HG02798 (cell line): ENCODE results near the gene BMPER.

Source experiments
- ATAC-seq: cut with Tn5 transposase; IDR thresholded peaks from one replicate; pipeline ENCODE4 v1.9.1; 2021; ENCODE audit warnings: mild to moderate bottlenecking; ENCODE audit not compliant: unreplicated experiment, poor library complexity

The BMPER gene

DNA sequence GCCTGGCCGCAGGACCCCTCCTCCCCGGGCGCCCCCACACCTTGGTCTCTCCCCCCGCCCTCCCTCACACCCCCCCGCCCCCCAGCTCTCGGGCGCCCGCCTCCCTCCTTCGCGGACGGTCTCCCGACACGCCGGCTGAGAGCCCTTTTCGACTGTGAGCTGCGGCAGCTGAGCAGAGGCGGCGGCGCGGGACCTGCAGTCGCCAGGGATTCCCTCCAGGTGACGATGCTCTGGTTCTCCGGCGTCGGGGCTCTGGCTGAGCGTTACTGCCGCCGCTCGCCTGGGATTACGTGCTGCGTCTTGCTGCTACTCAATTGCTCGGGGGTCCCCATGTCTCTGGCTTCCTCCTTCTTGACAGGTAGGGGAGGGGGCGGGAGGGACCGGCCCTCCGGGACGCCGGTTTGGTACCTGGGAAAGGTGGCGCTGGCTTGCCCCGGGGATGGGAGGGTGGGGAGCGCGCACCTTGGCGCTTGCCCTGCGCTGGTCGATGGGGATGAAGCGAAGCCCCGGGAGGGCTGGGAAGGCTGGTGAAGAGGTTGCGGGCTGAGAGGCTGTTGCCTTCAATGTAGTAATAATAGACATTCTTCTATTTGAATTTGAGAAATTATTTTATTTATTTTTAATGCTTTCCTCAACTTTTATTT lies at the start of gene BMPER:
BMPER (plus strand) TSS at position 151 of the 644 bp plus-strand sequence; CDS start at position 226, 75 bp downstream.
- ATAC-seq = no peak

GRCh38 chr7:33861947-33862346 lies 43.4 kb upstream of the BMPER start:
- no peak for ATAC-seq

DNA sequence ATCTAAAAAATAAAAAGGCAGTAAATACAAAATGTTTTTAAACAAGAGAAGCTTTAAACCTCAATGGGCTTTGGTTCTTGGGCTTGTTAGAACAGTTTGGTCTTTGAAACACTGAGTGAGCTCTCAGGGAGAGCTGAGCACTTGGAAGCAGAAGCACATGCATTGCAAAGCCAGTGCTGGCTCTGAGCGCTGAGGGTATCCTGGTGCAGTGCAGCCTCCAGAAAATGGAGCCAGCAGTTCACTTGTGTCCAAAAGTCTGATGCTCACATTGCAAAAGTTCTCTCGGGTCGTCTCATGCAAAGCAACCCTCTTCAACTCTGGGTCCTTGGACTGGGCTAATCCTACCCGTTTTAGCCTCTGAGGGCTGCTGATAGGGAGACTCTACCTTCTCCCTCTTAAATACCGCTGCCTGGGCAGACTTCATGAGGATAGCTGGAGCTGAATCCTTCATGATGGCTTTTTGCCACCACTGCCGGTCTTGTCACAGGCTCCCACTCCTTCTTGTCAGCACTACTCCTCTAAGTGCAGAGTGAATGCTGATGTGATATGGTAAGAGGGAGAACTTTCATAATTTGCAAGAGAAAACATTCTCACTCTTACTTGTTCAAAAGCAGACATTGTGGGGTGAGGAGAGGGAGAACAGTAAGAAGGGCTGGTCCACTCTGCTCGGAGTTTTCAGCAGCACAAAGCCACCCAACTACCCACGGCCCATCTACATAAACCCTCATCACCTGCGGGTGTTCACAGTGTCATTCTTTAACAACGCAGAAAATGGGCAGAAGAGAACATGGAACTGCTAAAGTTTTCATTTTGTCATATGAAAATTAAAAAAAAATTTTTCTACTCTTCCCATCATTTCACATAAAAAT lies 42.2 kb upstream of the BMPER start:
- no peak for ATAC-seq

DNA sequence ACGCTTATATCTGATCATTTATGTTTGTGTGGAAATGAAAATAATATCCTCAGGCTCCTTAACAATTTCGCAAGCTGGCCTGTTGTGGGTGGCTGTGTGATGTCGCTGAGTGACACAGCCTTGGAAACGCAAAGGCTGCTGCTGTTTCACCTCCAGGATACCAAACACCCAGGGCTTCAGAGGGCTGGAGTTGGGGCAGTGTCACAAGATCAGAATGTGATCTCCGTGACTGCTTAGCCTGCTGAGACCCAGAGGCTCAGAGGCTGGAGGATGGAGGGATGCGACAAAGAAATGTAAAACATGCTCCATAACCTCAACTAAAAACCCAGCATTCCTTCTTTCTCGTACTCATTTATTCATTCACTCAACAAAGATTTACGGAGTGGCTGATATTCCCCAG lies 37.2 kb upstream of the BMPER start:
- ATAC-seq = no peak

GRCh38 chr7:33869176-33869575 lies 36.2 kb upstream of the BMPER start:
- ATAC-seq = no peak

- ATAC-seq = no peak
Measured at GRCh38 chr7:33870120-33870519, 35.2 kb upstream of the BMPER start.

DNA sequence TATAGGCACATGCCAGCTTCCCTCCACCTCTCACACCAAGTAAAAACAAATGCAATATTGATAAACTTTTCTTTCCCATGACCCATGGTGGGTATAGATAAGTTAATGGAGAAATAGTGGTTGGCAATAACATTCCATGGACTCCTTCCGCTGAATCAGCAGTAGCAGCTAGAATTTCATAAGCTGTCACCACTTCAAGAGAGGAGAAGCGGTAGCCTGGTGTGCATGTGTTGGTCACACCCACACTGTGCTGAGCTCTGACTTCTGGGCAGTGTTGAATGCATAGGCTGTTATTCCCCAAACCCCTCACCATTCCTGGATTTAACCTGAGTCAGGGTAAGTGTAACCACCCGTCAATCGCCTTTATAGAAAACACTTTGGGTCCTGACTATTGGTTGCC lies 32.5 kb upstream of the BMPER start:
- ATAC-seq = no peak

DNA sequence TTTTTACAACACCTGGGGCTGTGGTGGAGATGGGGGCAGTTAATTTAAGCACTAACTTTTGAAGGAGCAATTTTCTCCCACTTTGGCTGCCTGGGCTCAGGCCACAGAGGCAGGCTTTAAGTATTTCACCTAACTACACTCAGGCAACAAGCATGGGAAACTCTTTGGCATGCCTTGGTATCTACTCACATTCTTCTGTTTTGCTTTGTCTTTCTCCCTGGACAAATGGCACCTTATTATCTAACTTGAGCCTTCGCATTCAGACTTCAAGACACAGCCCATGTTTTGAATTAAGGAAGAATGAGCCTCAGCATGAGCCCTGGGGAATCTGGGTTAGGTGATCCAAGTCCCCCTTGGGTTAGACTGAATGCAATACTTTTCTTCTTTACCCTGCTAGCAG lies 31.8 kb upstream of the BMPER start:
- no peak for ATAC-seq

DNA sequence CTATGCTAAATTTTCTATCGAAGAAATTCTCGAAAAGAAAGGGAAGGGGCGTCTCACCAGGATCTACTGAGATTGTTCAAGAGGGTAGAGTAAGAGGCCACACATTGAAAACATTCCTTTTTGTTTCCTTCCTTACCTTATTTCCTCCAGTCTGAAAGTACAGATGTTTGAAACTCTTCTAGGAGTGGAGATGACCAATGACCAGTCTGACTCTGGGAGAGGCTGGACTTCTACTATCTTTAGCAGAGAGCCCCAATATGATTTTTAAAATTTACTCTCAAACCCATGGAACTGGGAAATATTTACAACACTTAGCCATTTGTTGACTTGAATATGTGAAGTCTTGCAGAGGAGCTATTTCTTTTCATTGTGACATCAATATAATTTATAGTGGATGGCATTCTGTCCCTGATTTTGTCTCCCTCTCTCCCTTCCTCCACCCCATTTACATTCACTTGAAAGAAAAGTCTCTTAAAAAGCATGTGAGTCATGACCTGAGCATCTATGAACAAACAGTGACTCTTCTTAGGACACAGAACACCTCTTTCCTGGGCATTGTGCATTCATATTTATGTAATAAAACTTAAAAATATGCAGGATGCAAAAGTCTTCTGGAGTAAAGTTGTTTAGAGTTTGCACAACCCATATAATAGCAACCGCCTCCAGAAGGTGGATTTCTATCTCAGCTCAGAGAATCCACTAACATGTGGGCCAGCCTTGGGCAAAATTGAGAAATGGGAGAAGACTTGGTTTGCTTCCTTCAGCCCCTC lies 31.2 kb upstream of the BMPER start:
- no peak for ATAC-seq

GRCh38 chr7:33874943-33875342 lies 30.4 kb upstream of the BMPER start:
- ATAC-seq = no peak

GRCh38 chr7:33876596-33877274 lies 28.6 kb upstream of the BMPER start:
- ATAC-seq = no peak

- no peak for ATAC-seq
Measured at GRCh38 chr7:33880787-33881186, 24.6 kb upstream of the BMPER start.

DNA sequence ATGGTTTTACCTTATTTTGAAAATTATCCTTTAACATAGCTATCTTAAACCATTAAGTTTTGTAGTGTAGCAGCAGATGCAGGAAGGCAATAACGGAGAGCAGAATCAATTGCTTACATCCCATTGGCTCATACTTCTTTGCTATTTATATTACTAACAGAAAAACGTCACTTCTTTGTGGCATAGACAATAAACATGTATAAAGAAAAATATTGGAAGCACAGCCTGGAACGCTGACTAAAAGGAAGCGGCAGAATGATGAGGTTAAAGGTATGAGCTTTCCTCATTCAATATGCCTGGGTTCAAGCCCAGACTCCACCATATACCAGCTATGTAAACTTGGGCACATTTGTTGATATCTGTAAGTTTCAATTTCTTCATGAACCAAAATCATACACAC lies 24.0 kb upstream of the BMPER start:
- no peak for ATAC-seq

DNA sequence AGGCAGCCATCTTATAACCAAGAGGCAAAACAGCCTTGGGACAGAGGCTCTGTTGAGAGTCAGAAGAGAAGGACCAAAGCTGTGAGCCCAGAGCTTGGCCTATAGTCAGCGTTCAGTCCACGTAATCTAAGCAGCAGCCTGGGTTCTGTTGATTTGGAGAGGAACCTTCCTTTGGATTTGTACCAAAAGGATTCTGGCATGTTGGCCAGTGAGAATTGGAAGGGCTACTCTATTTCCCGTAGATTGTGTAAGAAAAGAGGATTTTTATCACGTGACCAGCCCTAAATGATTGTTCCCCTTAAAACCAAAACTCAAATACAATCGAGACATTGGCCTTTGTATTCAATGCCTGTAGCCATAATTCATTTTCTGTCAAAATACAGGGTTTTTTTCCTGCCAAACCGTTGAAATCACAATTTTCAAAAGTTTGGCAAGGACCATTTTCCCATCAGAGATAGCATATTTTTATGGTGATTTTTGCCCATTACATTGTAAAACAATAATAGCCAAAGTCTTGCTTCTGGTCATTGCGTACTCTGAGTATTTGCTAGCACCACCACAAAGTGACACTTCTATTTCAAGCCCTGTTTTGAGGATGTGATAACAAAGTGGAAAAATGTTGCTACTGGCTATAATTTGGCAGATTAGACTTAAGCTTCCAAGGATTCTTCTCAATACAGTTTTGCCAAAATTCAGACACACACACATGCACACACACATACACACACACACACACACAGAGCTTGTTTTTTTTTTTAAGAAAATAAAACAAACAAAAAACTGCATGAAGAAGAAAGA lies 23.1 kb upstream of the BMPER start:
- ATAC-seq = no peak

- ATAC-seq = no peak
Measured at GRCh38 chr7:33882950-33883670, 22.2 kb upstream of the BMPER start.

DNA sequence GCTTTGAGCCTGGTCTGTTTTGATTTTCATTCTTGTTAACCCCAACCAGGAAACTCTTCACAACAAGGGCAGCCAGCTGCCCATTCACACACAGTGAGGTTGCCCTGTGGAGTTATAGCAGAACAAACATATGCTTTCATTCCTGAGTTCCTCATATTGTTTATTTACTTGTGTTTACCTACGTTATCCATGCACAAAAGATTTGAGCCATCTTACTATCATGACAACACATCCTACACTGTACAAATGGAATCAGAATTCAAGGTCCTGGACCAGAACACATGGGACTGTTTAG lies 21.7 kb upstream of the BMPER start:
- no peak for ATAC-seq

DNA sequence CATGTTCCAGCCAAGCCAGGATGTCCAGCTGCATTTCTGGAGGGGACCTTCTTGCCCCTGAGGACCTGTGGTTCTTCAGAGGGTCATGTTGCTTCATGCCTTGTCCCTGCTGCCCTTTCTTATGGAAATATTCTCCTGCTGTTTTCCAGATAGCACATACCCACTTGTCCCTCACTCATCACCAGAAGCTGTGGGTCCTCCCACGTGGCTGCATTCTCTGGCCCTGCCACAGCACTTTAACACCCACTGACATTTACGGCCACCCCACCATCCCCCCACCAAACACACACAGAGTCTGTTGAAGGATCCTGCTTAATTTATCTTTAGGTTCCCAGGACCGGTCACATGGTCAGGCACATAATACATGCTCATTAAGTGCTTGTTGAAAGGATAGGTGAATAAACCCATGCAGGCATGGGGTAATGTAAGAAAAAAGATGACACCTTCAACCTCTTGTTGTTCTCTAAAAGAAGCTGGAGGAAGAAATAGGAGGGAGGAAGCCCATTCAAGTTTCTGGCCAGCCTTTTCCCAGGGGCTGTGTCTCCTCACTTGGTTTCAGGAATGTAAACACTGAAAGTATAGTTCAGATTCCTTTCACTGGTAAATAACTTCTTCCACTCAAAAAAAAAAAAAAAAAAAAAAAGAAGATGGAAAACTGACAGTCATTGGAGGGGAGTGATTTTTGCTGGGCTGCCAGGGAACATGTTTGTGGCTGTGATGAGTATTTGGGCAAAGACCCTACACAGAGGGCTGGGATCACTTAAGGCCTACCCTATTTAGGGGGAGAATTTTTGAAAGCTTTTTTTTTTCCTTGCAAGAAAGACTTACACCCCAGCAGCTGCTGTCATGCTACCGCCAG lies 19.8 kb upstream of the BMPER start:
- ATAC-seq = no peak

- no peak for ATAC-seq
Measured at GRCh38 chr7:33886149-33886623, 19.2 kb upstream of the BMPER start.
